H1 (cell line): ENCODE measurements around the gene FBXO17. TPM values are rescaled to one million over a fixed set of nuclear protein-coding genes. Genes with fewer than 3 reads are reported as not detected.

Source experiments
- CHD1 ChIP-seq: IDR thresholded peaks from 2 replicates; pipeline ENCODE4 v1.6.1; 2012; ENCODE audit warnings: low read depth, low read length, improper control_type of control experiment
- JUN ChIP-seq: IDR thresholded peaks from 2 replicates; pipeline ENCODE4 v1.6.1; 2011; ENCODE audit warnings: low read depth, mild to moderate bottlenecking, improper control_type of control experiment, low read length
- MAFK ChIP-seq: IDR thresholded peaks from 2 replicates; pipeline ENCODE4 v1.6.1; 2012; ENCODE audit warnings: low read depth, mild to moderate bottlenecking, improper control_type of control experiment, low read length
- RNF2 ChIP-seq: fragments of 200-900, 300-1000 bp; sonication (generic); IDR thresholded peaks from 2 replicates; pipeline ENCODE4 v1.7.1; 2016; ENCODE audit warnings: borderline replicate concordance, low read depth, mild to moderate bottlenecking, antibody characterized with exemption, low read length; ENCODE audit not compliant: poor library complexity, severe bottlenecking; ENCODE audit errors: missing control alignments
- polyA plus RNA-seq, 7 experiments: library from polyadenylated mRNA; depleted of rRNA in 3 of 7; stranded (reverse) in 5 of 7; unstranded in 2 of 7; fragments of >200 nt in 5 of 7; fragments of 200-250 nt in 2 of 7; gene quantifications; 1 replicate in 5 of 7; 2 replicates in 1 of 7; 4 replicates in 1 of 7; pipeline versions ENCODE4 v1.2.1 to v1.2.3, GENCODE V29; 2011 to 2013; ENCODE audit warnings: missing spikeins in 2 of 7, mixed read lengths in 2 of 7
- total RNA-seq: library from RNA; stranded (reverse); fragmentation: NEBNext Ultra II Directional; extraction: Animal tissue kit (Norgen Biotek cat#: 25700); gene quantifications from 2 replicates; pipeline ENCODE4 v1.2.1, GENCODE V29; 2021

Gene FBXO17
- total and polyA plus RNA-seq, 2 of the 8 experiments (the other 6 are each of a cell fraction or from before 2014, with no cell fraction given): 11.7 to 15.3 TPM

DNA sequence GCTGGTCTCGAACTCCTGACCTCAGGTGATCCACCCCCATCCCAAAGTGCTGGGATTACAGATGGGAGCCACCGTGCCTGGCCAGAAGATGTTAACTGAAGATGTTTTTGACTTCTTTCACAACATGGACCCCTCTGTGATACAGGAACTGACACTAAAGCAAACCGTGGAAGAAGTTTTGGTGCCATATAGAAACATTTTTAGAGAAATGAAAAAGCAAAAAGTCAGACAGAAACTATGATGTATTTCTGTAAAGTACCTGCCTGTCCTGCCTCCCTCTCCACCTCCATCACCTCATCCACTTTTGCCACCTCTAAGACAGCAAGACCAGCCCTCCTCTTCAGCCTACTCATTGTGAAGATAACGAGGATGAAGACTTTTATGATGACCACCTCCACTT is 45.5 kb upstream of the FBXO17 start (continued):
- TF ChIP-seq JUN: no peak
- TF ChIP-seq CHD1: no peak
- TF ChIP-seq RNF2: no peak
- no peak for TF ChIP-seq MAFK
- TF ChIP-seq, all 59 proteins: peak for 0
